GM11168 (cell line): ENCODE measurements around the gene SPIRE1.

Source experiments
- in situ Hi-C: fragments of 300-500 bp; cut with MboI; formaldehyde crosslinking; loops from one replicate; pipeline ENCODE4 v1.12.0; 2022; ENCODE audit warnings: low sequenced_read_pairs; ENCODE audit not compliant: unreplicated experiment

Gene SPIRE1

GRCh38 chr18:12657684-12658425 lies at the start of gene SPIRE1:
Gene SPIRE1 (minus strand): TSS chr18:12658107. CDS start chr18:12657866, 241 bp downstream.
- in situ Hi-C loops = no loop called here

- in situ Hi-C loops = no loop called here
These were observed 45.8 kb upstream of the SPIRE1 start for GRCh38 chr18:12703664-12704063.

GRCh38 chr18:12703096-12703567 lies 45.2 kb upstream of the SPIRE1 start:
- in situ Hi-C loops = no loop called here

GRCh38 chr18:12702221-12703095 lies 44.6 kb upstream of the SPIRE1 start, which contains the start of the genes CEP76 and PSMG2:
Gene CEP76 (minus strand): TSS chr18:12702723. CDS start chr18:12702548, 175 bp downstream.
Gene PSMG2 (plus strand): TSS chr18:12703042. CDS start chr18:12703108, 66 bp downstream.
- in situ Hi-C loops = no loop called here

- in situ Hi-C loops = no loop called here
These were observed 43.3 kb upstream of the SPIRE1 start for GRCh38 chr18:12701161-12701560.

GRCh38 chr18:12699747-12700146 lies 41.8 kb upstream of the SPIRE1 start:
- in situ Hi-C loops = no loop called here

- in situ Hi-C loops = no loop called here
These were observed 36.1 kb upstream of the SPIRE1 start for GRCh38 chr18:12694032-12694431.

- in situ Hi-C loops = no loop called here
These were observed 34.3 kb upstream of the SPIRE1 start for GRCh38 chr18:12692206-12692605.

GRCh38 chr18:12689256-12689850 lies 31.4 kb upstream of the SPIRE1 start:
- in situ Hi-C loops = no loop called here

GRCh38 chr18:12686100-12686499 lies 28.2 kb upstream of the SPIRE1 start:
- in situ Hi-C loops = no loop called here

- in situ Hi-C loops = no loop called here
These were observed 21.4 kb upstream of the SPIRE1 start for GRCh38 chr18:12679183-12679786.

GRCh38 chr18:12668041-12668440 lies 10.1 kb upstream of the SPIRE1 start:
- in situ Hi-C loops = loop anchor here (10.0 kb wide), 1 partner anchor 133 kb away; no protein-coding TSS in a partner anchor

- in situ Hi-C loops = loop anchor here (10.0 kb wide), 1 partner anchor 125 kb away; no protein-coding TSS in a partner anchor
These were observed 2.1 kb upstream of the SPIRE1 start for GRCh38 chr18:12659904-12660605.

GRCh38 chr18:12658426-12659138 lies 675 bp upstream of the SPIRE1 start:
- in situ Hi-C loops = no loop called here

GRCh38 chr18:12656938-12657683 lies 796 bp downstream of the SPIRE1 start:
- in situ Hi-C loops = no loop called here

GRCh38 chr18:12656605-12656937 lies 1.3 kb downstream of the SPIRE1 start:
- in situ Hi-C loops = no loop called here

- in situ Hi-C loops = no loop called here
These were observed 2.9 kb downstream of the SPIRE1 start for GRCh38 chr18:12654971-12655370.

GRCh38 chr18:12652861-12653401 lies 5.0 kb downstream of the SPIRE1 start:
- in situ Hi-C loops = no loop called here
